Measurements from ENCODE around the gene ENO3.

ENO3 gene

DNA sequence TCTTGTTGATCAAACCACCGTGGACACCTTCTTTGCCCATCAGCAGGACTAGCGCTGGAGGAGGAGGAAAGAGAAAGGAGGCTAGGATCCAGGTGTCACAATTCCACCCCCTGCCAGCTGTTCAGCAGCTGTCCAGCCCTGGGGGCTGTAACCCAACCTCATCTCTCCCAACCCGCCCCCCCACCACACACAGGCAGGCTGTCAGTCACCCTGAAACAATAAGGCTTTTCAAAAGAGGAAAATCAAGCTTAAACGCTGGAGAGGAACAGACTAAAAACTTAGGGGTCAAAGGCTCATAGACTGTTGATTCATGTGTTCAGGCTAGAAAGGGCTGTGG, 5.0 kb upstream of the ENO3 start:
- peaks cover 71% of the 10 kb centered on the region for H4K20me1 ChIP-seq (ENCODE audit: insufficient read depth, low read length, poor library complexity, severe bottlenecking)
- H3K9me3 ChIP-seq (ENCODE audit: insufficient read depth, low read depth, low read length) = no peaks in the 10 kb centered on the region
- H3F3A ChIP-seq (ENCODE audit: low read depth) = peaks cover 44% of the 10 kb centered on the region
- H2AFZ ChIP-seq (ENCODE audit: low read length) = no peak overlapping the region
- H3K36me3 ChIP-seq (ENCODE audit: insufficient read depth, low read length) = peaks cover 47% of the 10 kb centered on the region
- H3K79me2 ChIP-seq (ENCODE audit: insufficient read depth, low read length) = peaks cover 84% of the 10 kb centered on the region
- H3K9me2 ChIP-seq (replicated peaks; ENCODE audit: low read depth, low read length) = no peaks in the 10 kb centered on the region
- peak overlapping the region; percentile 99 for H3K9ac ChIP-seq (ENCODE audit: low read depth, low read length, poor library complexity, severe bottlenecking)
- H3K27me3 ChIP-seq (ENCODE audit: insufficient read depth, low read length, poor library complexity, severe bottlenecking) = peaks cover 14% of the 10 kb centered on the region
- TF ChIP-seq, protein P1, sequence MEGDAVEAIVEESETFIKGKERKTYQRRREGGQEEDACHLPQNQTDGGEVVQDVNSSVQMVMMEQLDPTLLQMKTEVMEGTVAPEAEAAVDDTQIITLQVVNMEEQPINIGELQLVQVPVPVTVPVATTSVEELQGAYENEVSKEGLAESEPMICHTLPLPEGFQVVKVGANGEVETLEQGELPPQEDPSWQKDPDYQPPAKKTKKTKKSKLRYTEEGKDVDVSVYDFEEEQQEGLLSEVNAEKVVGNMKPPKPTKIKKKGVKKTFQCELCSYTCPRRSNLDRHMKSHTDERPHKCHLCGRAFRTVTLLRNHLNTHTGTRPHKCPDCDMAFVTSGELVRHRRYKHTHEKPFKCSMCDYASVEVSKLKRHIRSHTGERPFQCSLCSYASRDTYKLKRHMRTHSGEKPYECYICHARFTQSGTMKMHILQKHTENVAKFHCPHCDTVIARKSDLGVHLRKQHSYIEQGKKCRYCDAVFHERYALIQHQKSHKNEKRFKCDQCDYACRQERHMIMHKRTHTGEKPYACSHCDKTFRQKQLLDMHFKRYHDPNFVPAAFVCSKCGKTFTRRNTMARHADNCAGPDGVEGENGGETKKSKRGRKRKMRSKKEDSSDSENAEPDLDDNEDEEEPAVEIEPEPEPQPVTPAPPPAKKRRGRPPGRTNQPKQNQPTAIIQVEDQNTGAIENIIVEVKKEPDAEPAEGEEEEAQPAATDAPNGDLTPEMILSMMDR (conservative IDR thresholded peaks at IDR 0.05; ENCODE audit: low read length) = no peak
- no peak for TF ChIP-seq EZH2phosphoT487 (IDR thresholded peaks at IDR 0.05; ENCODE audit: borderline replicate concordance)
- H3K4me3 ChIP-seq (ENCODE audit: low read length, poor library complexity, severe bottlenecking) = peak overlapping the region; percentile 90
- H3K4me2 ChIP-seq (ENCODE audit: low read depth, low read length, poor library complexity, severe bottlenecking) = peak overlapping the region; percentile 96
- peaks cover 58% of the 10 kb centered on the region for H3K4me1 ChIP-seq (ENCODE audit: insufficient read depth, low read length, poor library complexity, severe bottlenecking)

DNA sequence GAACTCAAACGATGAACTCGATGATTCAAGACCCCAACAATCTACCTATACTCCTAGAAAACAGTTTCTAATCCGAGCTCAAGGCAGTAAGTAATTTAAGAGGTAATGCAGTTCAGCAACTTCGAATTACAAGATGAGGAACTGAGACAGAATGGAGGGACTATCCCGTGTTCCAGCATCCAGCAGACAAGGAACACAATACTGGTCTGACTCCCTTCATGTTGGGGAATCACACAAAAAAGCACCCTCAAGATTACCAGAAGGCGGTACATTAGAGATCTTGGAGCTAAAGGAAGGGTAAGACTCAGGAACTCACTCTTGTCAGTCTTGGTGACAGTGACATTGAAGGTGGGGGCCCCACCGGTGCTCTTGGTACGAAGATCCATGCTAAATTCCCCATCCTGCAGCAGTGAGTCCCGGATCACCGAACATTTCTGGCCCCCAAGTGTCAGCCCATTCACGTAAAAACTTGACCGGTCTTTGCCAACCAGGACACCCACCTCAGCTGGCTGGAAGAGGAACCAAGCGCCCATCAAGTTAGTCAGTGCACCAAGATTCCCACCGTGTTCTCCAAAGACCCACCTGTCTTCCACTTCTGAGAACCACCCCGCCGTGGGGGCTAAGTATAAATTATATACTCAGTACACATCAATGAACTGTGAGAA, 4.5 kb upstream of the ENO3 start:
- Histone ChIP-seq H4K20me1 (ENCODE audit: insufficient read depth, low read length, poor library complexity, severe bottlenecking) (peaks cover 65% of the 10 kb centered on the region), H3K4me1 (ENCODE audit: insufficient read depth, low read length, poor library complexity, severe bottlenecking) (peaks cover 58% of the 10 kb centered on the region), H3K9ac (ENCODE audit: low read depth, low read length, poor library complexity, severe bottlenecking) (peak overlapping the region; percentile 99), H3K9me2 (replicated peaks; ENCODE audit: low read depth, low read length) (no peaks in the 10 kb centered on the region), H3K9me3 (ENCODE audit: insufficient read depth, low read depth, low read length) (no peaks in the 10 kb centered on the region), H3K79me2 (ENCODE audit: insufficient read depth, low read length) (peaks cover 84% of the 10 kb centered on the region), H2AFZ (ENCODE audit: low read length) (no peak overlapping the region), H3F3A (ENCODE audit: low read depth) (peaks cover 44% of the 10 kb centered on the region), H3K36me3 (ENCODE audit: insufficient read depth, low read length) (peaks cover 47% of the 10 kb centered on the region), H3K27me3 (ENCODE audit: insufficient read depth, low read length, poor library complexity, severe bottlenecking) (peaks cover 14% of the 10 kb centered on the region), H3K4me3 (ENCODE audit: low read length, poor library complexity, severe bottlenecking) (peak overlapping the region; percentile 90), H3K4me2 (ENCODE audit: low read depth, low read length, poor library complexity, severe bottlenecking) (peak overlapping the region; percentile 96)
- TF ChIP-seq EZH2phosphoT487 (IDR thresholded peaks at IDR 0.05; ENCODE audit: borderline replicate concordance) = no peak
- TF ChIP-seq, protein P1 (conservative IDR thresholded peaks at IDR 0.05; ENCODE audit: low read length) = no peak

DNA sequence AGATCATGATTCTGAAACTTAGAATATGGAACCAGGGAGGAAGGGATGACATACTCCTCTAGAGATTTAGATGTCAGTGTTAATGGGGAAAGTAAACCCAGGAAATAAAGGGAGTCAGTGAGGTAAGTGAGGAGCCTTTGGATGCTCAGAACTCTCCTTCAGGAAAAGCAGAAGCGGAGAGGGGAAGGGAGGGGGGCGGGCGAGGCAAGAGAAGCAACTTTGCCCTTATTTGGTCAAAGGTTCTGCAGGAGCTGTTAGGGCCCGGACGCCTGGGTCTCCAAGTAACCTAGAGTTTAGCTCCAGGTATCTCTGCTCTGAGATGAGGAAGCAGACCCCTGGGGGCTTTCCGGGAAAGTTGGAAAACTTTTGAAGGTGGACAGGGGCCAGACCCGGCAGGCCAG, 3.9 kb upstream of the ENO3 start:
- Histone ChIP-seq H3K9ac (ENCODE audit: low read depth, low read length, poor library complexity, severe bottlenecking) (peak overlapping the region; percentile 99), H4K20me1 (ENCODE audit: insufficient read depth, low read length, poor library complexity, severe bottlenecking) (peaks cover 60% of the 10 kb centered on the region), H3K9me3 (ENCODE audit: insufficient read depth, low read depth, low read length) (no peaks in the 10 kb centered on the region), H3K79me2 (ENCODE audit: insufficient read depth, low read length) (peaks cover 82% of the 10 kb centered on the region), H2AFZ (ENCODE audit: low read length) (no peak overlapping the region), H3K36me3 (ENCODE audit: insufficient read depth, low read length) (peaks cover 47% of the 10 kb centered on the region), H3K4me2 (ENCODE audit: low read depth, low read length, poor library complexity, severe bottlenecking) (peak overlapping the region; percentile 96), H3F3A (ENCODE audit: low read depth) (peaks cover 44% of the 10 kb centered on the region), H3K4me3 (ENCODE audit: low read length, poor library complexity, severe bottlenecking) (peak overlapping the region; percentile 90), H3K4me1 (ENCODE audit: insufficient read depth, low read length, poor library complexity, severe bottlenecking) (peaks cover 57% of the 10 kb centered on the region), H3K27me3 (ENCODE audit: insufficient read depth, low read length, poor library complexity, severe bottlenecking) (peaks cover 14% of the 10 kb centered on the region), H3K9me2 (replicated peaks; ENCODE audit: low read depth, low read length) (no peaks in the 10 kb centered on the region)
- TF ChIP-seq EZH2phosphoT487 (IDR thresholded peaks at IDR 0.05; ENCODE audit: borderline replicate concordance) = no peak
- TF ChIP-seq, protein P1 (conservative IDR thresholded peaks at IDR 0.05; ENCODE audit: low read length) = no peak
